IPS DF 4.7 (cell line): ENCODE measurements around the gene PAPPA.

Experiments used
- DNase-seq: peaks from one replicate; pipeline ENCODE4 v3.0.0-alpha.2; 2013; ENCODE audit warnings: low spot score; ENCODE audit errors: extremely low read depth

Gene PAPPA

DNA sequence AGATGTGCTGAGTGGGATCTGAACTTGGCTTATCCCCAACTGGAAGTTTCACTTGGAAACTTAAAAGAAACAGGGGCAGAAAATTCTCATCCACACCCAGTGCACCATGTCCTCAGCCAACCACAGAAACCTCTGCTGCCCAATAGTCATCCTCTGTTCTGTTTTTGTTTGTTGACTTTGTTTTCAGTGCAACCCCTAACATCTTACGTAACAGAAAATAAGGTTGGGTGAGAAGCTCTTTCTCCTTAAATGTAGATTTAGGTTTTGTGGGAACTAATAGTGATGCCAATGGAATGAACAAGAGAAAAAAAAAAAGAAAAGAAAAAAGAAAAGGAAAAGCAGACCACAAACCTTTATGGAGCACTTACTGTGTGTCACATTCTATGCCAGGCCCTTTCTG is 262.8 kb downstream of the PAPPA start:
- no peak for DNase-seq

DNA sequence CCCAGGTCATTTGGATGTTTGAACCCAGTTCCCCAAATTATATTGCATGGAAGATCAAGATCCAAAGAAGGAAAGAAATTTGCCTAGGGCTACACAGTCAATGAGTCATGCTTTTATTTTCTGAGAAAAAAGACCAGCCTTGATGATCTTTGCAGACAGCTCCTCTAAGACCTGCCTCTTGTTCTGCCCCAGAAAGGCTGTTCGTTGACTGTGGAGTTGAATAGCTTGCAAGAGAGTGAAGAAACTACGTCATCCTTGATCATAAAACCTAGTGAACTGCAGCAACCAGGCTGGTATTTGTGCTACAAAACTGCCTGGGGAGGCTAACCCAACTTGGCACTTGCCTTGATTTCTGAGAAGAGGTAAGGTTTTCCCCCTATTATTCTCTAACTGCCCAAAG is 263.9 kb downstream of the PAPPA start:
- no peak for DNase-seq

DNA sequence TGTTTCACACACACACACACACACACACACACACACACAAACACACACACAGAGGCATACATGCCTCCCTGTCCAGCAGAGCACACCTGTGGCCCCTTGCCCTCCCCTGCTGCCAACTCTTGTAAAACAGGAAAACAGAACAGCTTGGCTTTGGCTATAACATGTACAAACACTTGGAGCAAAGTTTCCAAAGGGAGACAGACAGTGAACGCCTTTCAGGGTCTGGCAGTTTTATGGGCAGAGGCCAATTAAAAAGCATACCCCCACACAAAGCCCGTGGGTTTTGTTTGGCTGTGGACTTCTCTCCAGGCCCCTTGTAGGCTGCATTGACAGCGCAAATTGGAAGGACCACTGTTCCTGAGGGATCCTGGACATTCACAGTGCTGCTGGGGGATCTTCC is 265.6 kb downstream of the PAPPA start:
- DNase-seq: no peak

DNA sequence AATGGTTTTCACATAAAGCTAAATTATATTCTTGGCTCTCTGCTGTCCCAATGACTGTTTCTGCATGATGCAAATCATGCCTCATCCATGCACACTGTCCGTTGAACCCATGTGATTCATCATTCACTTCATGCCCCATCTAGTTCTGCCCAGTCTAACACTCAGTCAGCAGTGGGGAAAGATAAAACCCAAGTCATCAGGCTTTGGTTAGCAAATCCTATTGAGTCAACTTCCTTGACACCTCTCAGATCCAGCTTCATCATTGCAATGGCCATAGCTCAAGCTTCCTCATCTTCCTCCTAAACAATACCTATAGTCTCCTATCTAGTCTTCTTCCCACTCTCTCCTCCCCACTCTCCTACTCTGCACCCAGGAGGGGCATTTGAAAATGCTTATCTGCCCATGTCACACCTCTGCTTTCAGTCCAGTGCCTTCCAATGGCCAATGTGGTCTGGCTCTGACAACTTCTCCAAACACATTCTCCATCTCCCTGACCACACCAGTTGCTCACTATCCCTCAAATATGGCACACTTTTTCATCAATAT is 267.5 kb downstream of the PAPPA start:
- DNase-seq: no peak

DNA sequence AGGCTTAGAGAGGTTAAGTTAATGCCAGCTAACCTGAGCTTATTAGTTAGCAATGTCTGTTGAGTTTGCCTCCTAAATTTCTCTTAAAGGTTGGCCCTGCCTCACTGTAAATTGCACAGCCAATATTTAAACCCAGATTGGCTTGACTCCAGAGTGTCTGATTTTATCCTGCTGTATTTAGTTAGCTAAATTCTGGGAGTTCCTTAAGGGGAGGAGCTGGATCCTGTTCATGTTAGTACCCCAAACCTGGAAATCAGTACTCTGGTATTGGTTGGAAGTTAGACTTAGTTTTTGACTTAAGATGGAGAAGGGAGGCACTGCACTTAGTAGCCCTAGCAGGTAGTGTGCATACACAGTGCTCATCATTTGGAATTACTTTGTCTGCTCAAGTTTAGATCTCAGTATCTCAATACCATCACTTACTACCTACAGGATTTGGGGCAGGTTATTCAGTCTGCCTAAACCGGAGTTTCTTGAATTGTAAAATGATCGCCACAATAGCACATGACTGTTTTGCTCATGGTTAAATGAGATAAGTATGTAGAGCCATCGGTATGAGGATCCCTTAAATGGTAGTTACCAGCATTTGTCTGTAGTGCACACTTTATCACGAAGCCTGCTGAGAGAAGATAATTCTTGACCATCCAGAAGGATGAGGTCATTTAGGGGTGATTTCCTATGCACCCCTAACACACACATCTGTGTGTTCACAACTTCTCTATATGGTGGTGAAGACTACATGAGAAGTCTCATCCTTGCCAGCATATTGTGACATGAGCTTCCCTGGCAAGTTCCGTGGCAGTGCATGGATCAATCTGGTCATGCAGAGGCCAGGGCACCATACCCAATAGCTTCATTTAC is 268.8 kb downstream of the PAPPA start:
- no peak for DNase-seq

DNA sequence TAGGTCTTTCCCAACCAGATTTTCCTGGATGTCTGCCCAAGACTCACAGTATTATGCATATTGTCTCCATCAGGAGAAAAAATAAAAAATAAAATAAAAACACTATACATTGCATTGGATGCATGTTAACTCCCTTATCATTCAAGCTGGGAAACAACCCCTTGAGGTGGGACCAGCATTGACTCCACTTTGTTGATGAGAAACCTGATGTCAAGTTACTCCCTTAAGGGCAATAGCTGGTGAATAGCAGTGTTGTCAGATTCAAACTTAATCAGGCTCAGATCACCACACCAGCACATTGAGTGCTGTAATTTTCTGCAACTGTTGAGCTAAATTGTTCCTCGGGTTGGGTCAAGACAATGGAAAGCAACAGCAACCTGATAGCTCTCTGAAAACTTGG is 269.6 kb downstream of the PAPPA start:
- no peak for DNase-seq

DNA sequence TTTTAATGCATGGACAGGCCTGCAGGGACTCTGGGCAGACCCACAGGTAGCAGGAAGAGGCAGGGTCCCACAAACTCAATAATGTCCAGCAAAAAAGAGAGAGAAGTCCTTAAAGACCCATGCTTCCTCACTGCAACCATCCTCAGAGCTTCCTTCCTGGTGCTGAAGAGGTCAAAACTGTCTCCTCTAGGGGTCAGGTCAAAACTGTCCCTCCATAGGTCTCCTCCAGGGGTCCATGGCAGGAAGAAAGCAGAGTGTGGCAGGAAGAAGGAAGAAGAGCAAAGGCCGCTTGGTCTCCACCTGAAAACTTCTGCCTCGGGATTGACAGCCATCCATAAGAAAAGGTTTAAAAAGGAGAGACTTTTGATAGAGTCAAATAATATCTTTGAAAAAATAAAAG is 271.7 kb downstream of the PAPPA start:
- DNase-seq: no peak

DNA sequence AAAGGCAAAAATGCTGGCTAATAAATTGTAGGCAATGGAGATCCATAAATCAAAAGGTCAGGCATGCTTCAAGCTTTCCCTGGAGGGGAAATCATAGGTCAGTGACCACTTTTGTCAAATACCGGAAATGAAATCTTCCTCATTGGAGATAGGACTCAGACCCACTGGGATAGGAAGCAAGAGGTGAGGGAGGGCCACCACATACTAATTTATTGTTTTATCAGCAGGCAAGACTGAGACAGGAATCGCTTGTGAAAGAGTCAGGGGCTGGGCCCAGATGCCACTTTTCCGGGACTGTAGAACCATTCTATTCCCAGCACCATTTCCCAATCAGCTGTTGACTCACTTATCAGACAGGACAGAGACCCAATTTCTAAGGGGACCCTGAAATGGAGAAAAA is 277.3 kb downstream of the PAPPA start:
- no peak for DNase-seq

DNA sequence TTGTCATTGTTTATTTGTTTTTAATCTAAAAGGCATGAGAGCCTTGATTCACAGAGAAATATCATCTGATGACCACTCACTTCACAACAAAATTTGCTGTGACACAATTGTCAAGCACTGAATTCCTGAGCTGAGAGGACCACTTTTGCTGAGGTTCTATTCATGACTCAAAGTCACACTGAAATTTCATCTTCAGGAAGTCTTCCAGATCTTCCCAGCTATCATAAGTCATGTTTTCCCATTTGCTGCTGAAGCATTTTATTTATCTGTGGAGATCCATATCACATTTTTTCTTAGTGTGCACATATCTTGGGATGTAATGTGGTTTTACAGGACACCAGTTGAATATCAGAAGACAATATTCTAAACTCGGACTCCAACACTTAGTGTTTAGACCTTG is 278.5 kb downstream of the PAPPA start:
- DNase-seq: no peak

DNA sequence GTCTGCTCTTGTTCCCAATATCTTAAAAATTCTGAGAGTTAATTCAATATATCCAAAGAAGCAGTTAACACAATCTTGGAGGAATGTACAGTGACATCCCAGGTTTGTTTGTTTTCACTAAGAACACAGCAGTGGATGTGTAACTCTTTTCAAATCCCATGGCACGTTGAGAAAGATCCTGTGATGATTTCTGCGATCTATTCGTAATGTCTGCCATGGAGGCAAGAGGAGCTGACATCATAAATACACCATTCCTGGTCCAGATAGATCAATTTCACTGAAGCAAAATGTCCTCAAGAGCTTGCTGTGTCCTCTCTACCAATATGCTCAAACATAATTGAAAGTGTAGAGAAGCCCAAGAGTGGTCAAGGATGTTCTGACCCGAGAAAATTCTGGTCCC is 280.7 kb downstream of the PAPPA start:
- no peak for DNase-seq

DNA sequence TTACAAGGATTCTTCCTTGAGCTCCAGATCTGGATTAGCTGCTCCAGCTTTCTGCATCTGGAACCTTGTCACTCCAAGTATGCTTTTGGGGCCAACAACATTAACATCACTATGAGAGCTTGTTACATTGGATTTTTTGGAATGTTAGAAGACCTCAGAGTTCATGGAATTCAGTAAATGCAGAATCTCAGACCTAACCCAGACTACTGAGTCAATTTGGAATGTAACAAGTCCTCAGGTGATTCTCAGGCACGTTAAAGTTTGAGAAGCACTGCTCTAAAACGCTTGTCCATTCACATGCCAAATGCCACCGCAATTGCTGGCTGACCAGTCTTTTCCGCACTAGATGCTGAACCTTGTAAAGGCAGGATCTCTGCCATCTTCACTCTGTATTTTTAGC is 282.1 kb downstream of the PAPPA start:
- no peak for DNase-seq

DNA sequence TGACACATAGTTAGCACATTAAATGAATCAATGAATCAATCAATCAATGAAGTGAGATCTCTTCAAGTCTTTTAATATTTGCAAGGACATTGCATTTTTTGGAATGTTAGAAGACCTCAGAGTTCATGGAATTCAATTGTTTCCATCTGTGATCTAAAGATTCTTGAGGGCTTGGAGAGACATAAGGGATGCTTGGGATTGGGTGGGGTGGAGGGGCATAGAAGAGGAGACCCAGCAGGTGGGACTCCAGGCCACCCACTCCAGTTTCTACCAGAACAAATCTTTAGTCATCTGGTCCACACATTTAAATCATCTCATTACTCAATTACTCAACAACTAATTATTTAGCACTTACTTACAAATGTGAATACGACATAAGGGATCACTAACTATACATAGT is 282.5 kb downstream of the PAPPA start:
- no peak for DNase-seq

DNA sequence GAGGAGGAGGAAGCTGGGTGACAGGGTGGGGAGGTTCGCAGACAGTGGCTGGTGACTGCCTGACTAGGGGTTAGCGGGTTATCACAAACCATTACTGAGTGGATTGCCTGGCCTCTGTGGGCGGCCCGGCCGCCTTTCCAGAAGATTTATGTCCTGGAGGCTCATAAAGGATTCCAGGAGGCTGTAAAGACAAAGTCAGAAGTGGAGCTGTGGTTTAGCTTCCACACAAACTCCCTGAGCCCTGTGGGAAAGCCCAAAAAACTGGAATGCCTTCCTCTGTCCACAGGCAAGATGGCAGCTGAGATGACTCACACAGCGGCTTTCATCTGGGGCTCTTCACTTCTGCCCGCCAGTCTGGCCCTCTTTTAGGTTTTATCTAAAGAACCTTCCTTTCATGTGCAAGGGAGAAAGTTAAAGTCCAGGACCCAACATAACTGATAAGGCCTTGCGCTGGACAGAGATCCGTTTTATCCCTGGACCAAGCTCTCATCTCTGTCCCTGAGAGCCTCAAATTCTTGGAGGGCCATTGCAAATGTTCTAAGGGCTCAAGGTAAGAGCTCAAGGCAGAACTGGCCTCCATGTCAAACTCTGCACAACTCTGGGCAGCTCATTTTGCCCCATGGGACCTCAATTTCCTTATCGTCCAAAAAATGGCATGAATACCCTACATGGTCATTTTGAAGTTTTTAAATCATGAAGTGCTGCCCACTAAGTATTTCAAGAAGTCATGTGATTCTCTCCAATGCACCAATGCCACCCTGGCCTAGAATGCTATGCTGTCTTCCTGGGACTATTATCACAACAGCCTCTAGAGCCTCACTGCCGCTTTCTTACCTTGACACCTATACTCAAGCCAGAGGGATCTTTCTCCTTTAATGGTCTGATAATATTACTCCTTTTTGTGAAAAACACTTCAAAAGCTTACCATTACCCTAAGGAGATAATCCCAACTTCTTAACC is 284.1 kb downstream of the PAPPA start:
- no peak for DNase-seq

DNA sequence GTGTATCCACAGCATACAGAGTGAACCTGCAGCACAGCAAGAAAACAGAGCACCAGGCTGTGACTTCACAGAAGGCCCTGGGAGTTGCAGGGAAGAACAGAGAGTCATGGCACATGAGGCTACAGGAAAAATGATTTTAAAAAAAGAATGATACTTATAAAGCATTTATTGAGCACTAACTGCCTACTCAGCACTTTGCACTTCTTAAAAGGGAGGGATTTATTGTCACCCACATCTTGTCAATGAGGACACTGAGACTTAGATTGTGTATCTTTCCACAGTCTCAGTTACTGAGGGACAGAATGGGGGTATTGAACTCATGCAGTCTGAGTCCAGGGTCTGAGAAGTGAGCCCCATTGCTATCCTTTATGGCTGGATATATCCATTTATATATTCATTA is 288.9 kb downstream of the PAPPA start:
- no peak for DNase-seq

DNA sequence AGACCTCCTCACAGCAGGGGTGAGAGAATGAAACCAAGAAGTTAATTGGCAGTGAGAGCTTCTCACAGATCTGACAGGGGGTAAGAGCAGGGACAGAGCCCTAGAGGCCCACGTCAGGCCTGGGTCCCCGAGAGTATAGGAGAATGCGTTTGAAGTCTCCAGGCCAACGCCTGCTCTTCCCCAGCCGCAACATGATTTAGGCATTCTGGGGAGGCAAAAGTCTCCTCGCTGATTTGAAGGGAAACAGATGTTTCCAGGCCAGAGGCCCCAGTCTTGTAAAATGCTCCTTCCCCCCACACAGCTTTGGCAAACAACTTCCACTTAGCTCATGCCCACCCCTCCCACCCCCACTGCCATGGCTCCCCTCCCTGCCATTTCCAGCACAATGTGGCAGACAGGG is 294.3 kb downstream of the PAPPA start:
- no peak for DNase-seq

DNA sequence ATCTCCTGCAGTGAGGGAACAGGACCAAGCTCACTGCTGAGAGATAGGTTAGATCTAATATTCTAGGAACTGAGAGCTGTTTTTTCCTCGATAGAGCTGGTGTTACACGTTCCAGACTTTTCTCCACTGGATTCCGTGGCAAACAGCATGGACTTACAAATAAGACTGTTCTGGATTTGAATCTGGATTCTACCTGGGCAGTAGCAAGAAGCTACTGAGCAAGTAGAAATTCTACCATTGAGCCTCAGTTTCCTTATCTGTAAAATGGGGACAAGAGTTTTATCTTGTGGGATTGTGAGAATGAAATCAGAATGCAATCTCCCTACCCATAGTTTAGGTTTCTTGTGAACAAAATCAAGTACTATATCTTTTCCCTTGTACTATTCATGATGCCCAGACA is 294.8 kb downstream of the PAPPA start:
- DNase-seq: no peak

DNA sequence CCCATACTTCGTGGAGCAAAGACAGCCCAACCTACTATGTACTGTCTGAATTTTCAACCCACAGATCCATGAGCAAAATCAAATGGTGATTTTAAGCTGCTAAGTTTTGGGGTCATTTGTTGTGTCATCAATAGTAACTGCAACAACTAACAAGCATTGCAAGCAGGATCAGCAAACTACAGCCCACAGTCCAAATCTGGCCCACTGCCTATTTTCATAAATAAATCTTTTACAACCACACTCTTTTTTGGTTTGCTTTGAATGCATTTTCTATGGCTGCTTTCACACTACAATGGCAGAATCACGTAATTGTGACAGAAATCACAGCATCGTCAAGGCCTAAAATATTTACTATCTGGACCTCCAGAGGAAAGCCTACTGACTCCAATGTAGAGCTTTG is 296.4 kb downstream of the PAPPA start:
- no peak for DNase-seq

DNA sequence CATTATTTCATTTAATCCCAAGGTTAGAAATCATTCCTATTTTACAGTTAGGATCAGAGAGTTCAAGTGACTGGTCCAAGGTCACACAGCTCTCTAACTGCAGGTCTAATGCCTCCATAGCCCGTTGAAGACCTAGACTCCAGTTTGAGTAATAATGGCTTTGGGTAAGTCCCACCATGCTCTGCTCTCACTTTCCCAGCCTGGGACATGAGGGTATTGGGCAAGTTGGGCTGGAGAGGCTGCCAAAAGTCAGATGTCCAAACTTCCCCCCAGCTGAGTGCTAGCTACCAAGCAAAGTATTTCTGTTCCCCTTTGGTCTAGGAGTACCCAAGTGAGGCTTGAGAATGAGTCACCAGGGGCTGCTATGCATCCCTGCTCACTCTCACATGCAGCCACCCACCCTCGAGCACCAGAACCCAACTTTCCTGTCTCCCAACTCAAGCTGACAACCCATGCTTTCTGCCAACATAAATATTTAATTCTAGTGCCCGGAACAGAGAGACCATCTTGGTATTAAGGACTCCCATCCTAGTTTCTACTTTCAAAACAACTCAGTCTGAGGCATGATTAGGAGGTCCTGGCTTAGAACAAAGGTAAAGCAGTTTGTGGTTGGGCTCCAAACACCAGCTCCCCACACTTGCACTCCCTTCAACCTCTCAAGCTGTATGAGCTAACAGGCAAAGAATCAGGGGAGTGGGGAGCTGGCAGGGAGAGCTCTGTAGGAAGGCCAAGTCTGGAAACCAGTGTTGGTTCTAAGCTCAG is 297.0 kb downstream of the PAPPA start:
- DNase-seq: no peak

DNA sequence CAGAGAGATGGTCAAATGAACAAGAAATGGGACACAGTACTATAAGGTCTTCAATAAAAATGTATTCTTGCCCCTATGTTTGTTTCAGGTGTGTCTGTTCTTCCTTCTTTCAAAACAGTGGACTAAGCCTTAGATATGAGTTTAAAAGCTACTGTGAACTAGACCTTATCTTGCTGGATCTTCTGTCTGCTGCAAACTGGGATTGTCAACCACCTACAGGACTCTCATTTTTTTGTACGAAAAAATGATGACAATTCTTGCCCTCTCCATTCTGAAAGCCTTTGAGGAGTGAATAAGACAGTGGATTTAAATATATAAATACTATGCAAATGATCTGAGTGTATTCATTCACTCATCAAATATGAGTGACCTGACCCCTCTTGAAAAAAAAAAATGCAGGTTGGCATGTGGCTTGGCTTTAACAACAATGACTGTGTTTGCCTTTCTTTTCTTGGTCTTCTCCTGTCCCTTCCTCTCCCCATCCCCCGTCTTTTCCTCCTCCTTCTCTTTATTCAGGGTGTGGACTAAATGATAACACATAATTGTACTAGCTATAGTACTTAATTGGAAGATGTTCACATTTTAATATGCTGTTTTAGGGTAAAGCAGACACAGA is 298.0 kb downstream of the PAPPA start:
- no peak for DNase-seq
